AG08395 (cell line): Measurements from ENCODE around the gene CDPF1.

Experiments
- DNase-seq: peaks from one replicate; pipeline ENCODE4 v3.0.0; 2012; ENCODE audit warnings: mixed read lengths, low spot score

CDPF1 gene, protein sequence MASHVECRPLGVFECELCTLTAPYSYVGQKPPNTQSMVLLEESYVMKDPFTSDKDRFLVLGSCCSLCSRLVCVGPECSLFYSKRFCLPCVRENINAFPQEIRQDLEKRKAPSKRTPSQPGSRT

GRCh38 chr22:46250035-46250782 lies at the start of gene CDPF1:
Gene CDPF1, minus strand, starts transcription at chr22:46250293. Its CDS starts 2,009 bp downstream, at chr22:46248284.
- DNase-seq: peak; percentile 97

DNA sequence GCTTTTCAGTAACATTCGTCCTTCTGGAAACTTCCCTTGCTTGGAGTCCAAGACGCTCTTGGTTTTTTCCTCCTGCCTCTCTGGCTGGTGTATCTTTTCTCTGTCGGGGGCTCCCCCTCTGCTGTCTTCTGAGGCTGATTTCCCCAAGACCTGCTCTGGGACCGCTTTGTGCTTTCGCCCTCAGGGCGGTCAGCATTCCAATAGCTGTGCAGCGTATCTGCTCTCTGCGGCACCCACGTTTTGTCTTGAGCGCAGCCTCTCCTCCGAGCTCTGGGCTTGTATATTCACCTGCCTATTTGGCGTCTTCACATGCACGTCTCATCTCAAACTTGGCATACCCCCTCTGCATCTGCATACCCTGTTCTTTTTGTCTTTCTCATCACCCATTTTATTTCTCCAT lies 49.0 kb upstream of the CDPF1 start:
- no peak for DNase-seq

DNA sequence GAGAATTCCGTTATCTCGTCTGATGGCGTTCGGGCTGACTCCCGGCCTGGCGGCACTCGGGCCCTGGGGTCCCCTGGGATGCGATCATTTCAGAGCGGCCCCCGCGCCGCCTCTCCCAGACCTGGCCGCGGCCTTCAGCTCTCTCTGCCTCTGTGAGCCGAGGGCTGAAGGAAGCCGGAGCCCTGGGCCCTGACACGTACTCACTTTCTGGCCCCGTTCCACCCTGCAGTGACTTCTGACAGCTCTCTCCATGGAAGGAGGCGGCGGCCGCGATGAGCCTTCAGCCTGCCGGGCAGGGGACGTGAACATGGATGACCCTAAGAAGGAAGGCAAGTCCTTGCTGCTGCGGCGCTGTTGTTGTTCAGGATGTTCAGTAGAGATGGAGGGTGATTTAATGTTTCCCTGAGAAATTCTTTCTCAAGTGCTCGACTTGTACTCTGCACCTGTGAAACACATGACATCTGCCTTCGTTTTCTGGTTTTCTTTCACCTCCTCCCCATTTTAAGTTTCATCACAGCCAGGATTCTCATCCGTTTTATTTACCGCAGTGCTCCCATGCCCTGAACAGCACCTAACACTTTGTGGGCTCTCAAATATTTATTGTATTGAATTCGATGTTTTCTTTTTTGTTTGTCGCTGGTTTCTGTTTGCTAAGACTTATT lies 47.2 kb upstream of the CDPF1 start:
- peak; percentile 30 for DNase-seq

DNA sequence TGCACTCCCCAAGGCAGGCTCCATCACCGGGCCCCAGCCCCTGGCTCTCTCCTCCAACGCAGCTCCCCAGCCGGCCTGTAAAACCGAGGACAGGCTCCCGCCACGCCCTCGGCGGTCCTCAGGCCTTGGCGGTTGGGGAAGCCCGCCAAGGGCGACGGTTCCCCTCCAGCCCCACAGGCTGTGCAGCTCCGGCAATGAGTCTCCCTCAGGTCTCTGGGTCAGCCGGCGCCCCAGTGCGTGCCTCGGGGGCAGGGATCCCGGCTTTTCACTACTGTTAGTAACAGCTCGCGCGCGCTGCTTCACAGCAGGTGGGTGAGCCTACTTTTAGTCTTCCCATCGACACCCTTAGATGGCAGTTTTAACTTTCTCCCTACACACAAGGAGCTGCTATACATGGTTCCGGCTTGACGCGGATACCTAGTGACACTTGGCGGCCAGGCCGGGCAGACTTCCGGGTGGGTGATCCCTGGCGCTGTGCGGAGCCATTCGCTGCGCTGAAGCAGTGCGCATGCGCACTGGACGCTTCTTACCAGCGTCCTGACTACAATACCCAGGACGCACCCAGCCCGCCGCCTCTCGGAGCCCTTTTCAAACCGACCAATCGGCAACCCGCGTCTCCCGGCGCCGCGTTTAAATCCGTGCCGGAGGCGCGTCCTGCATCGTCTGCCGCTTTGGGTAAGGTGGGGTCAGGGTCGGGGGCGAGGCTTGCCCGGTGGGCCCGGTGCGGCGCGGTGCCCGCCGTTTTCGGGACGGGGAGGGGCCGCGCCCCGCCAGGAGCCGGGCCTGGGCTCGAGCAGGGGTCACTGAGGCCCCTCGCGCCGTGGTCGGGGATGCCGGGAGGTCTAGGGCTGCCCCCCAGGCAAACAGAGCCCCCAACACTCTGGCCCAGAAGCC lies 46.4 kb upstream of the CDPF1 start, which contains the start of gene GTSE1:
GTSE1 (plus strand) TSS at position 614 of the 894 bp plus-strand sequence. CDS start 531 bp downstream, outside the sequence.
- peak; percentile 100 for DNase-seq

DNA sequence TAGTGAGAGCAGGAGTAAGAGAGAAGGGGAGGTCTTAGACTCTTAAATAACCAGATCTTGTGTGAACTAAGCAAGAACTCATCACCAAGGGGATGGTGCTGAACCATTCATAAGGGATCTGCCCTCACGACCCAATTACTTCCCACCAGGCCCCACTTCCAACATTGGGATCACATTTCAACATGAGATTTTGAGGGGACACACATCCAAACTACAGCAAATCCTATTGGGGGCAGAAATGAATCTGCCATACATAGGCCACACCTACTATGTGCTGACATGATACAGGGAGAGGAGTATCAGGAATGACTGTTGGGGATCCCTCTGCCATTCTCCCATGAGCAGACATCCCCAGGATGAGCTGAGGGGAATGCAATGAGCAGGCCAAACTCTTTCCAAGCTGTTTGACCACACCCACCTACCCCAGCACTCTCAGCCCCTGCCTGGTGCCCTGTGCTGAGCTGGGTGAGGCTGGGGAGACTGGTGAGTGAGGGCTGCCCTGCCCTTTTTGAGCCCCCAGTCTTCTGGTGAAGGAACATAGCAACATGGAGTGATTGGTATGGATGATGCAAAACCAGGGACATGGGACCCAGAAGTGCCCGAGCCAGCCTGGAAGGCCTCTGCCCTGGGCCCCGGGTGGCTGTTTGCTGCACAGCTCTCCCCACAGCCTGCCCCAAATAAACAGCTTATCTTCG lies 45.3 kb upstream of the CDPF1 start:
- no peak for DNase-seq

- DNase-seq: no peak
Observed at GRCh38 chr22:46294784-46295183, 44.7 kb upstream of the CDPF1 start.

DNA sequence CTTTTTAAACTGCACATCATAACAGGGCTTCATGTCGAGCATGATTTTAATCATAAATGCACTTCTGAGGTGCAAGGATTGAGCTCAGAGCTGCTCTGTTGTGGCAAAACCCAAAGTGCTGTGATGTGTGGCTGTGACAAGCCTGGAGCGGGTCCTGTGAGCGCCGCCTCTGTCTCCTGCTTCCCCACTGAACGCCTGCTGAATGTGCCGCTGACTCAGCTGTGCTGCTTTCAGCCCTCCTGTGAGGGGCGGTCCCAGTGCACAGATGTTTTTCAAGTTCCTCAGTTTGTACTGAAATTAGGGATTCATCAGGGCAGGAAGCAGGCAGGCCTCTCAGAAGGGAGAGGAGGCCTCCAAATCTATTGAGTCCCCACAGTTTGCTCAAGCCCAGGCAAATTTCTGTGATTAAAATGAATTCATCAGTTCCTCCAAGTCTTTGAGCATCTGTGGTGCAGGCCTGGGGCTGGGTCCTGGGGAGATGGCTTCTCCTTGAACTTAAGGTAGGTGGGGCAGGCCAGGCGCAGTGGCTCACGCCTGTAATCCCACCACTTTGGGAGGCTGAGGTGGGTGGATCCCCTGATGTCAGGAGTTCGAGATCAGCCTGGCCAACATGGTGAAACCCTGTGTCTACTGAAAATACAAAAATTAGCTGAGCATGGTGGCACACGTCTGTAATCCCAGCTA lies 43.6 kb upstream of the CDPF1 start:
- peak; percentile 93 for DNase-seq

DNA sequence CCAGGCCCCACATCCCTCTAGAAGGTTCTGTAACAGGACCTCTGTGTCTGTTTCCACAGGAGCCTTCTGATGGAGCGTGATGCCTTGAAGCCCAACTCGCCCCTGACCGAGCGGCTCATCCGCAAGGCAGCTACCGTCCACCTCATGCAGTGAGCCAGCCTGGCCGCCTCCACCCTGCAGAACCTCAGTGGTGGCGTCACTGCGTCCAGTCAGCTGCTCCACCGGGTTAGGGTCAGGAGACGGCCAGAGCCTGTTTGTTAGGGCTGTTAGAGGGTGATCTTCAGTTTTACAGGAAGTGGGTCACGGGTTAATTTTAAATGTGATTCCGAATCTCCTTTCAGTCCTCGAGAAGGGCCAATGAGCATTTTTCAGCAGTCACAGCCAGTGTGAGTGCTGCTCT lies 42.6 kb upstream of the CDPF1 start:
- DNase-seq: no peak

- DNase-seq: no peak
Observed at GRCh38 chr22:46292173-46292572, 42.1 kb upstream of the CDPF1 start.

- DNase-seq: no peak
Observed at GRCh38 chr22:46290843-46291785, 41.0 kb upstream of the CDPF1 start.

DNA sequence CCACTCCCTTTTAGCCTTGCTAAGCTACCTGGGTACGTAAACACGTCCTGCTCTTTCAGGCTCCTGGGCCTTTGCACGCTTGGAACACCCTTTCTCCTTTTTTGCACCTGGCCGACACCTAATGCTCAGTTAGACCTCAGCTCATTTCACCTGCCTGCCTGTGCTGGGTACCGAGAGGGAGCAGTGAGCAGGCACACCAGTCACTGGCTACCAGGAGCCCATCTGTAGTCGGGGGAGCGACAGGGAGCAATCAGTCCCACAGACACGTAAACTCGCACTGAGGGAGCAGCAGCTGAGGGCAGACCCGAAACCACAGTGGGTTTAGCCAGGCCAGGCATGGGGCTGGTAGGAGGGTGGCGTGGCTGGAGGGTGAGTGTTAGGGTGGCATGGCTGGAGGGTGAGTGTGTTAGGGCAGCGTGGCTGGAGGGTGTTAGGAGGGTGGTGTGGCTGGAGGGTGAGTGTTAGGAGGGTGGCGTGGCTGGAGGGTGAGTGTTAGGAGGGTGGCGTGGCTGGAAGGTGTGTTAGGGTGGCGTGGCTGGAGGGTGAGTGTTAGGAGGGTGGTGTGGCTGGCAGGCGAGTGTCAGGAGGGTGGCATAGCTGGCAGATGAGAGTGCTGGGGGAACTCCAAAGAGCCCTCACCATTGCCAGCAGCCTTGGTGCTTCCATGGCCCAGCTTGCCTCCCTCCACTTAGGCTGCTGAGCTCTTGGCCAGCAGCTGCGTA lies 40.2 kb upstream of the CDPF1 start:
- no peak for DNase-seq

DNA sequence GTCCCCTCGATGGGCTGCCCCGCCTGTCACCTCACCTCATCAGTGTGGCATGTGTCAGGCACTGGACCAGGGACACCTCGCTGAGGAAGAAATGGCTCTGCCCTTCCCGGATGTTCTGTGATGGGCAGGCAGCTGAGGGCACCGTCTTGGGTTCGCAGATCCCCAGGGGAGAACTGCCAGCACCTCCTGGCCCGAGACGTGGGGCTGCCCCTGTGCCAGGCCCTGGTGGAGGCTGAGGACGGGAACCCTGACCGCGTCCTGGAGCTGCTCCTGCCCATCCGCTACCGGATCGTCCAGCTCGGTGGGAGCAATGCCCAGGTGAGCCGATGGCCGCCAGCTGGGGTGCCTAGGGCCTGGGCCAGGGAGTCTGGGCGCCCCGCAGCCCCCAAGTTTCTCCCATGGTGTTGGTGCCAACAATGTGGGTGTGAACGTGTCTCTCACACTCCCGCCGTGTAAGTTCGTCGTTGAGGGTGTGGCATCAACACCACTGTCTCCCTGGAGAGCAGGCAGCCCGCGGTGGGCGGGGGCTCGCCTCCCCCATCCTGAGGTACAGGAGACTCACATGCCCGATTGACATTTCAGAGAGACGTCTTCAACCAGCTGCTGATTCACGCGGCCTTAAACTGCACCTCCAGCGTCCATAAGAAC lies 39.3 kb upstream of the CDPF1 start:
- DNase-seq: no peak

GRCh38 chr22:46288846-46289243 lies 38.8 kb upstream of the CDPF1 start:
- no peak for DNase-seq

- no peak for DNase-seq
Observed at GRCh38 chr22:46287873-46288751, 38.0 kb upstream of the CDPF1 start.

- DNase-seq: no peak
Observed at GRCh38 chr22:46286941-46287872, 37.1 kb upstream of the CDPF1 start.

- DNase-seq: no peak
Observed at GRCh38 chr22:46286006-46286405, 35.9 kb upstream of the CDPF1 start.
